ENCODE data around the gene FNDC3B.

- TF ChIP-seq CTCF (IDR thresholded peaks at IDR 0.05; ENCODE audit: low read depth, low read length) (no peak), POLR2A (IDR thresholded peaks at IDR 0.05; ENCODE audit: extremely low read depth, insufficient read length) (no peak), MYC (IDR thresholded peaks at IDR 0.05; ENCODE audit: low read depth, low read length) (no peak)
Measured at GRCh38 chr3:172195407-172195754, 156.0 kb downstream of the FNDC3B start.
